Activated CD4-positive, alpha-beta T cell treated with anti-CD3 and anti-CD28 coated beads, Interleukin-2, Interleukin-6, amounts not matched to agents 100 ng/mL and 50 ng/mL, durations not matched to agents 16 hours and 8 hours (primary cell): ENCODE measurements around the gene CHN2.

Source experiments
- DNase-seq: peaks from one replicate; pipeline ENCODE4 v3.0.0-alpha.2; 2020

The CHN2 gene

DNA sequence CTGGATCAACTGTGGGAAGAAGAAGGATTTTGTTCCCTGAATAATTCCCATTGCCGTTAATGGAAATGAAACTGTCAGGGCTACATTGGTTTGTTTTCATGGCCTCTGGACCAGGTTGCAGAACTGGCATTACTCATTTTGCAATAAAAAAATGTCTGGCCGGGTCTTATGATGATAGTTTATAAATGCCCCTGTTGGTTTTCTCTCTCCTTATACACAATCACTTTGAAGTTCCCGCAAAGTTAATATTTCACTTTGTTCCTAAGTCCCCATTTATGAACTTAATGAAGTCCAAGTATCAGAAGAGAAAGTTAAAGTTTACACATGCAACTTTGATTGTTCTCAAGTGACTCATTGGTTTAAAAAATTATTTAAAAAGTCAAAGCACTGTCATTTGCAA lies 218.3 kb downstream of the CHN2 start:
- DNase-seq = no peak

DNA sequence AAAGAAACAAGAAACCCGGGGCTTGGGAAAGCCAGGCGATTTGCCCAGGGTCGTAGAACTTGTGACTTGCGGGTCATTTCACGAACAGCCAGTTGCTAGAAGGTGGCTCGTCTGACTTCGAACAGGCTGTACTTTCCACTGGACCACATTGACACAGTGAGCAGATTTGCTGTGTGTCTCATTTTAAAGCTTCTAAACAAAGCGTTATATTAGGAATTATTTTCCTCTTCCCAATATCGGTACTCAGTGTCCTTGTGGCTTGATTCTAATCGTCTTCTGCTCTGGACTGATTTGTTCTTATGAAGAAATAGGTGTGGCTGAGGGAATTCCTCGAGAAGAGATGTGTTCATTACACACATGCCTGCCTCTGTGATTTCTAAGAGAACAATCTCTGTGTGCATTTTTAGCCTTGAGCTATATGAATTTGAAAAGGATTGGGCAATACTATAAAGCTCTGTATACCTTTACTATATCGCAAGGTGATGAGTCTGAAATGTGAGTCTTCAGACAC lies 219.1 kb downstream of the CHN2 start:
- DNase-seq = no peak

DNA sequence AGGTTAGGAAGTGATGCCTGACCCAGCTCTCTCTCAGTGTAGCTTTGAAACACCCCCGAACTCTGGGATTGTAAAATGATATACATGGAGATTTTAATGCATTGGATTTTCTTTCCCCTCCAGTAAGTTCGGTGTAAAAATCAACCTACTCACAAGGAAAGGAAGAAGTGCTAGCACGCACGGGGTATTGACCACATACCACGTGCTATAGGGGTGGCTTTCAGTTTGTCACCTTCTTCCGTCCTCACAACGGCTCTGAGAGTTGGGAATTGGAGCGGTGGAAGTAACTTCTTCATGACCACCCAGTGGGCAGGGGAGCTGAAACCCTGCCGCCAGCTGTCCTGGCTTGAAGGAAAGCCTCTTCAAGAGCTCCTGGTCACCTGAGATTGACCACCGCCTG lies 219.6 kb downstream of the CHN2 start:
- DNase-seq = no peak

DNA sequence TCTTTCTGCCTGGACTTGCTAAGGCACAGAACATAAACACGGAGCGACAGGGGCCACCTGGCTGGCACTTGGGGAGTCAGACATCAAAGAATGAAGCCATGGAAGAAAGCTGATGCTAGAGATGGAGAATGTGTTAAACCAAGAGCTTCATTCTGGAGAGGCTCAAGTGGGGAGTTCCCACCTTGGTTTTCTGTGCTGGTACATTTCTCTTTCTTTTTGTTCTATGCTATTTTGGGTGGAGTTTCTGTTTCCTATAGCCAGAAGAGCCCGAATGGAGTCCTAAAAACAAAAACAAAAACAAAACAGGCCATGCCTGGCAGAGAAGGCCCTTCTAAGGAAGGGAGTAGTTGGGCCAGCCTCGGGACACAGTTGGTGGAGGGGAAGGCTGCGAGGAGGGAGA lies 220.6 kb downstream of the CHN2 start:
- DNase-seq = no peak

DNA sequence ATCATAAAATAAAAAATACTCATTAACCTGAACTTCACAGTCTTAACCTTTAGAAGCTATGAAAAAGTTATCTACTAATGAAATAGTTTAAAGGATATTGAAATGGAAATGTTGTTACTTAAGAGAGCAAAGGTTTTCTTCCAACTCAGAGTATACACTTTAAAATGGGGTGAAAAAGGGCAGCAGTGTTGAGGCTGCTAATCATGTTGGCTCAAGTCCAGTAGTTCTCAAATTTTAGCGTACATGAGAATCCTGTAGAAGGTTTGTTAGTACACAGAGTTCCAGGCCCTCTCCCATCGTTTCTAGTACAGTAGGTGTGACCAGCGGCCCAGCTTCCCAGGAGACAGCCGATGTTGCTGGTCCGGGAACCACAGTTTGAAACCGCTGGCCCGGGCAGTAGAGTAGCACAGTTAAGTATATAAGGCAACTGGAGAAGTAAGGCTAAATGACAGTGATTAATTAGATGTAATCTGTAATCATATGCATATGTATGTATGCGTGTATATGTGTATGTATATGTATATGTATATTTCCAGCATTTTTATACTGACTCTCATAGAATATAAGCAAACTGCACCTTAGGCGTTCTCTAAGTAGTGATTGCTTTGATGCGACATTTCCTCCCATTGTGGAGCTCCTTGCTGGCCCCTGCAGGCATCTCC lies 221.8 kb downstream of the CHN2 start:
- no peak for DNase-seq

DNA sequence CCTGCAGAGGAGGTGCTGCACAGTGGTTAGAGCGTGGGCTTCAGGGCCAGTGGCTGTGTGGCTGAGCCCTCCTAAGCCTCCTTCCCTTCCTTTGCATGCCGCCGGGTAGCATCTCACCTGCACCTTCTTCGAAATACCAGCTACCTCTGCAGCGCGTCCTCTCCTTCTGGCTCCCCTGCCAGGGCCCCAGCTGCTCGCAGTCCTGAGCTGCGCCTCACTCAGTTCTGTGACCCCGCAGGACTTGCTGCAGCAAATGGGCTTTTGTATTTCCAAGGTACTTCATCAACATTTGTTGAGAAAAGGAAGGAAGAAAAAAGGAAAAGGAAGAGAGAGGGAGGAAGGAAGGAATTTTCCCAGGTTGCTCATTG lies 222.3 kb downstream of the CHN2 start:
- DNase-seq = no peak

DNA sequence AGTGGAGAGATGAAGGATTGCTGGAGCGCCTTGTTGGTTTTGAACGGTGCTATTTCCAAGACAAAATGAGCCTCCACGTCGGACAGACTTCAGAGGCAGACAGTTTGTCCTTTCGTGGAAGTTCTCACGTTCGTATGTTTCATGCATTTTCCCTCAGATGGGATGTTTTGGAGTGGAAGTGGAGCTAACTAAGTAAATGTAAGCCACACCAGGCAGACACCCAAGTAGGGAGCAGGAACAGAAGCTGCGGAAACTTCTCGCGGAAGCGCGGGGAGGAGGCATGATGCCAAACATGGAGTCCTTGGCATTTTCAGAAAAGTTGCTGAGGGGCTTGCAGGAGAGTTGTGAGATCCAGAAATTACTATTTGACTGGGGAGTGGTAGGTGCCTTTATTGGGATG lies 223.5 kb downstream of the CHN2 start:
- DNase-seq = no peak

DNA sequence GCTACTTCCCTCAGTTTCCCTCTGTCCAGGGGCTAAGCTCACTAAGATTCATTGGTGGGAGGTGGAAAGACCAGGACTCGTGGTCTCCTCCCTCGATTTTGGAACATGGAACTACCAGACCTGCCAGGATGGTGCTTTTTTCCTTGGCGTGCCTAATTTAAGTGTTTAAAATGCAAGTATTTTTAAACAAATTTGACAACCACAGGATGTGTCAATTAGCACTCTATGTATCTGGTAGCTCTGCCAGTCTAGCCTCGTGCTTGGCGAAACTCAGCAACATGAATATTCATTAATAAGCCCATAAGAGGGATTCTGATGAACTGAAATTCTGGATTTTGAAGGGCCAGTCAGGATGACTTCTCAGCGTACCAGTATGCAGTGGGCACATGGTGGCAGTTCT lies 224.1 kb downstream of the CHN2 start:
- no peak for DNase-seq

DNA sequence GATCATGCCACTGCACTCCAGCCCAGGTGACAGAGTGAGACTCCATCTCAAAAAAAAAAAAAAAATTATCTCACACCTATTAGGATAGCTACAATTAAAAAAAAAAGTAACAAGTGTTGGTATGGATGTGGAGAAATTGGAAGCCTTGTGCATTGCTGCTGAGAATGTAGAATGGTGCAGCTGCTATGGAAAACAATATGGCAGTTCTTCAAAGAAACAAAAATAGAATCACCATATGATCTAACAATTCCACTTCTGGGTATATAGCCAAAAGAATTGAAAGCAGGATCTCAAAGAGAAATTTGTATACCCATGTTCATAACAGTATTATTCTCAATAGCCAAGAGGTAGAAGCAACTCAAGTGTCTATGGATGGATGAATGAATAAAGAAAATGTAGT lies 225.4 kb downstream of the CHN2 start:
- DNase-seq = no peak

DNA sequence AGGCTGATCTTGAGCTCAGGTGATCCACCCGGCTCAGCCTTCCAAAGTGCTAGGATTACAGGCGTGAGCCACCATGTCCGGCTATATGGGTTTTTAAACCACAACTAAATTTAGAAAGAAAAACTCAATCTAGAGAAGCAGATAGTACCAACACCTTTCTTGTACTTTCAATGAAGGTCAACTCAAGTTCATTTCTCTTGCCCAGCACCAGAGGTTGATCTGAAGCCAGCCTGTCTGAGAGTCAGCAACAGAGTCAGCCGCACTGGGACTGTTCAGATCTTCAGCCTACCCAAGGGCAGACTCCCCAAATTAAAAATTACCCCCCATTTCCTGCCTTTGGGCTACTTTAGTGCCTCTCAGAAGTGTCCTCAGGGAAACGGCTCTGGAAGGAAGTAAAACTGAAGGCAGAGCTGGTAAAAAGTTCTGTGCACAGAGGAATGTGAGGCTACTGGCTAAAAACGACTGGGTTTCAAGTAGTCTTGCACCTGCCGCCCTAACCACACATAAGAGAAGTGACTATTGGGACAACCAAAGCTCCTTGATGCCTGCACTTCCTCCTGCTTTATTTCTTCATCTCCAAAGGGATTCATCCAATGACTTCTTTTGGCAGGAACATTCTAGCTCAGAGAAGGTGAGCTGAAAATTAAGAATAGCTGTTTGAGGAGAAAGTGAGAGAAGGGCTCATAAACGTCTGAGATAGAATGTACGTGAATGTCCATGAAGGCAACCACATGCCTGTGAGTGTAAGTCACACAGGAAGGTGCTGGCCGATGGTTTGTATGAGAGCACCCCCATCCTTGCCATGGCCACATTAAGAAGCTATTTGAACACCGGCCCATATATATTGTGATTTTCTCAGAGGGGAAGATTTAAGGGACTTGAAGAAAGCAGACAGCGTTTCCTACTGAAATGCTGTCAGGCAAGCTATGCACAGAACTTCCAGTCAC lies 226.7 kb downstream of the CHN2 start:
- DNase-seq = no peak

DNA sequence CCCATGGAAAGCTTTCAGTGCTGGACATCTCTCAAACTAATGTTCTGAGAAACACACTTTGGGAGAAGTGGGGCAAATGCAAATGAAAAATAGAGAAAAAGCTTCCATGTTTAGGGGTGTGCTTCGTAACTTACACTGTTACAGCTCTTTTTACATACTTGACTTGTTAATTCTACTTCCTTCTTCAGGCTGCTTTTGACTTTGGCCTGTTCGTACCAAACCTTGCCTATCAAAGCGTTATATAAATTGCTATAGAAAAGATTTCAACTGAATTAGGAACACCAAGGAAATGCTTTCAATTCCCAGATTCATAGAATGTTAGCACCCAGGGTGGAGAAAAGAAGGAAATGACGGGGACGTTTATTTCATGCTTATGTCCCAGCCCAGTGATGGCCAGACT lies 228.3 kb downstream of the CHN2 start:
- DNase-seq = no peak

DNA sequence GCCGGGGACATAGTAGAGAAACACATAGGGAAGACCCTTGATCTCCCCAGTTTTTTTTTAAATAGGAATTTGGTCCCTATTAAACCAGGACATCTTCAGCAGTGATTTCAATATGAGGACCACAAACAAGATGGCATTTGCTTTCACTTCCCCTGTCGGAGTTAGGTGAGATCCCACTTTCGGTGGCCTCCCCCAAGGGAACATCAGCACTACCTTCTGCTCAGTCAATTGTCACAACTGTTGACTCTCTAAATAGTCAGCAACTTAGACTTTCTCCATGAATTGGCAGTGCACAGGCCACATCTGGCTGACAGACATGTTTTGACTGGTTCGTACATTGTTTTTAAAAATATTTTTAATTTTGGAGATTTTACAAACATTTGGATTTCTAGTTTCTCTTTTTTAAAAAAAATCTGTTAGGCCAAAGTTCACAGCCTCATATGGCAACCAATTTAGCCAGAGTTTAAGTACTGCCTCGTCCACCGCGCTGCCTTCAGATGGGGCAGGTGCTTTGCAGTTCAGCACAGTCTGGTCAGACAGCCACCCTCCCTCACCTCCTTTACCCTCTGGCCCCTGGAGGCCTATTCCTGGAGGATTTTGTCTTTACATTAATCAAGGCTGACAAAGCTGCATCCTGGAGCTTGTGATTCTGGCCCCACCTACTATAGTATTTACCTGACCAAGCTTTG lies 229.9 kb downstream of the CHN2 start:
- no peak for DNase-seq

DNA sequence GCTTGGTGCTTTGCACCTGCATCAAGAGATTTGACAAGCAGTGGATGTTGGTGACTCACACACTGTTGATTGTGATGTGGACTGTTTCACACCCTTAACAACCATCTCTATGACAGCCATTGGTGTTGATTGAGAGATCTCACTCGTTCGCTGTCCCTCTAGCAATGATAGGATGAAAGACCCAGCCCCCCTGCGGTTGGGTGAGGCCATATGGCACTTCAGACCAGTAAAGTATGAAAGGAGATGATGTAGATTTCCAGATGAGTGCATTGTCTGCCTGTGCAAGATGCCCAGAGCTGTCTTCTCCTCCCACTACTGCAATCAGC lies 230.4 kb downstream of the CHN2 start:
- DNase-seq = no peak

DNA sequence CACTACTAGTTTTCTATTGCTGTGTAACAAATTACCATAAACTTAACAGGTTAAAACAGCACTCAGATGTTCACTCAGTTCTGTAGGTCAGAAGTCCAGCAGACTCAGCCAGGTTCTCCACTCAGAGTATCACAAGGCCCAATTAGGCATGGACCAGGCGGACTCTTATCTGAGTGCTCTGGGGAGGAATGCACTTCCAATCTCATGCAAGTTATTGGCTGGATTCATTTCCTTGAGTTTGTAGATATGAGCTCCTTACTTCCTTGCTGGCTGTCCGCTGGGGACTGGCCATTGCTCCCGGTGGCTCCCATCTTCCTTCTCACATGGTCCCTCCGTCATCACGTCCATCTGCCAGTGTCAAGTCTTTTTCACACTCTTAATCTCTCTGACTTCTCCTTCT lies 232.0 kb downstream of the CHN2 start:
- no peak for DNase-seq

DNA sequence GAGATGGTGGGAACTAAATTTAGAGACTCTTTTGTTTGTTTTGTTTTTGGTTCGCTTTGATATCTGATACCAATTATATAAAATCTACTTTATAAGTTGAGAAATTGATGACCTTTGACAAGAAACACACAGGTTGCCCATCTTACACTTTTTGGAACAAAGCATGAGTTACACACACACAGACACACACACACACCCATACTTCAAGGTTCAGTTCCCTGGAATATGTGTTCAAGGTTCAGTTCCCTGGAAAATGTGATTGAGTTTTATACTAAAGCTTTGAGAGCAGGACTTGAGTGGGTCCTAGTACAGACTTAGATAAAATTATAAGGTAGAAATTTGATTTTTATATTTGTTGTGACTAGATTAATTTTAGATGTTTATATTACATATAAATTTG lies 234.8 kb downstream of the CHN2 start:
- no peak for DNase-seq

DNA sequence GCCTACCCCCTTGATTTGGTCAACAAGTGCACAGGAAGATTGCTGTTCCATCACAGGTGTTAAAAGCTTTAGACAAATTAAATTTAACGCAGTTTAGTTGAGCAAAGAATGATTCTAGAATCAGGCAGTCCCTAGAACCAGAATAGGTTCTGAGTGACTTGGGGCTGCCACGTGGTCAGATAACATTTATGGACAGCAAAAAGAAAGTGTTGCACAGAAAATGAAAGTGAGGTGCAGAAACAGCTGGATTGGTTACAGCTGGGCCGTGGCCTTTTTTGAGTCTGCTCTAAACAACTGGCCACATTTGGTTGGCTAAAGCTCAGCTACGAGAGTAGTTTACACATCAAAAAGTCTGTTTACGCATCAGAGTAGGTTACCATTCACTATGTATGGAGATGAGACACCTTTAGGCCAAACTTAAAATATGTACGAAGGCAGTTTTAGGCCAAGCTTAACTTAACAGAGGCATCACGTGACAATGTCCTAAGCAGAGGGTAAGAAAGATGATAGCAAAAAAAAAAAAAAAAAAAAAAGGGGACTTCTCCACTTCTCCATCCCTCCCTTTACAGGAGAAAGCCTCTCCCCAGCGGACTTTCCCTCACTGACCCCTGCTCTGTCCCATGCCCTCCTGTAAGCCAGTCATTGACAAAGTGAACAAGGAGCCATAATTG lies 235.8 kb downstream of the CHN2 start:
- DNase-seq = no peak

DNA sequence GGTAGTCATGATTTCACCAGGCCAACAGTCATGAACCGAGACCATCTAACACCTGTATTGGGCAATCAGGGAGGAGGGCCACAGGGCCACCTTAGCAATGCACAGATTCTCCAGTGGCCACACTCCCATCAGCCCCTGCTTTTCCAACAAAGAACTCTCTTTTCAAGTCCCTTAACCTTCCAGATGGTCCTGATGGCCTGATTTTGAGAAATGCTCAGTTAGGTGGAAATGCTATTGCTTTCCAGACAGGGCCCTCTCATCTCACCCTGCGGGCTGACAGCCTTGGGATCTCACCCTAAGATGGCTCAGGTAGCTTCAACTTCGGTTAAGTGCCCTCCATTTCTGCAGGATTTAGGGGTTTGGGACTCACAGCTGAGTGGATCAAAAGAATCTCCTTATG lies 237.1 kb downstream of the CHN2 start:
- DNase-seq = no peak

DNA sequence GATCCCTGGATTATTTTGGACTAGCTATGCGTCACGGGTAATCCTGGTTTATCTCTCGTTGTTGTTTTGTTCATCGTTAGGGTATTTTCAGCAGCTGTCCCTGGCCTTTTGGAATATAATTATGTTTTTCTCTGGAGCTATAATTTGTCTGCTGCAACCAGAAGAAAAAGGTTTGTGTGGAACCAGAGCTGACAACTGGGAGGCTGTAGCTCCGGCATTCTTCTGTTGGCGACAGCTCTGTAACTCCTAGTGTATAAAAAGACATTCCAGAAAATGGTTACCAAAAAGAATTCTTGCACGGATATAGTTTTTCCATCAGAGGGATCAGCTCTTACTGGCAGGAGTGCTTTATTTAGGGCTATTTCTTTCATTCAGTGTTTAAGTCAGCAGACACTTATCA lies 238.1 kb downstream of the CHN2 start:
- DNase-seq = no peak

DNA sequence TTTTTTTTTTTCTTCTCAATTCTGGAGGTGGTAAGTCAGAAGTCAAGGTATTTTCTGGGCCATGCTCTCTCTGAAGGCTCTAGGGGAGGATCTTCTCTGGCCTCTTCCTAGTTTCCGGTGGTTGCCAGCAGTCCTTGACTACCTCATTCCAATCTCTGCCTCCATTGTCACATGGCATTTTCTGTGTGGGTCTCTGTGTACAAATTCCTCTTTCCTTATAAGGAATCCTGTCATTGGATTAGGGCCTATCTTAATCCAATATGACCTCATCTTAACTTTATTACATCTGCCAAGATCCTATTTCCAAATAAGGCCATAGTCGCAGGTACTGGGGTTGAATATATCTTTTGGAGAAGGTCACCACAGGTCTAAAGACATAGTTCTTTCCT lies 239.8 kb downstream of the CHN2 start:
- no peak for DNase-seq

DNA sequence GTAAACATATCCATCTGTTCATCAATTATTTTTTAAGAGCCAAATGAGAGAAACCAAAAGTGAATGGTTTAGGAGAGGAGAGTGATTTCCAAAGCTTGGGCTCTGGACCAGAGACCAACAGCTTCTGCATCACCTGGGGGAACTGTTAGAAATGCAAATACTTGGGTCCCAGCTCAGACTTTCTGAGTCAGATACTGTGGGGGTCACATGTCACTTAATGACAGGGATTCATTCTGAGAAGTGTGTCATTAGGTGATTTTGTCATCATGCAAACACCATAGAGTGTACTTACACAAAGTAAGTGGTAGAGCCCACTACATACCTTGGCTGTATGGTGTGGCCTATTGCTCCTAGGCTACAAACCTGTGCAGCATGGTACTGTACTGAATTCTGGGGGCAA lies 240.6 kb downstream of the CHN2 start:
- no peak for DNase-seq

DNA sequence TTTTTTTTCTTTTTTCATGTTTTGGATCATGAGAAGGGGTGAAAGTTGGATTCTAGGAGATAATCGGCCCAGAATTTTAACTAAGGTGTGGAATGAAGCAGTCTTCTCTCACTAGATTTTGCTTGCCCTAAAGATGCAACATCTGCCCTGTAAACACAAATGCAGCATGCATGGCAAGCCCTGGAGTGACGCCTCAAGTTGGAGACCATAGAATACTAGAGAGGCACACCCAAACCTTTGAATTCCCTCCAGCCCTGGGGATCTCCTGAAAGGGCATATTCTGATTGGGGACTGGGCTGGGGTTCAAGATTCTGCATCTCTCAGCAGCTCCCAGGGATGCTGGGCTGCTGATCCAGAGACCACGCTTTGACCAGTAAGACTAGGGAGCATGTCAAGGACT lies 241.3 kb downstream of the CHN2 start:
- no peak for DNase-seq

DNA sequence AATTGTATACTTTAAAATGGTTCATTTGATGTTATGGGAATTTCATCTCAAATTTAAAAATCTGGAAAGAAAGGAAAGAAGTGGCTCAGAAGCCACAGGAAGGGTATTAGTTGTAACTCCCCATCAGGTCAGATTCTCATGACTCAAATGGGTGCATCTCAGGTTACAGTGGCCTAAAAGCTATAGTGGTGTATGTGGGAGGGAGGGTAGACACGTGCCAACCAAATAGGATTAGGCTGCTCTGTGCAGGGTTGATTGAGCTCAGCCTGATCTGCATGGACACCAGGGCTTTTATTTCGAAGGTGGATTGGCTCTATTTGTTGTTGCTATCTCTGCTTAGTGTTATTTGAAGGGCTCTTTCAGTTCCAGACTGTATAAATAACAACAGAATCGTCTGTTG lies 247.6 kb downstream of the CHN2 start:
- no peak for DNase-seq

DNA sequence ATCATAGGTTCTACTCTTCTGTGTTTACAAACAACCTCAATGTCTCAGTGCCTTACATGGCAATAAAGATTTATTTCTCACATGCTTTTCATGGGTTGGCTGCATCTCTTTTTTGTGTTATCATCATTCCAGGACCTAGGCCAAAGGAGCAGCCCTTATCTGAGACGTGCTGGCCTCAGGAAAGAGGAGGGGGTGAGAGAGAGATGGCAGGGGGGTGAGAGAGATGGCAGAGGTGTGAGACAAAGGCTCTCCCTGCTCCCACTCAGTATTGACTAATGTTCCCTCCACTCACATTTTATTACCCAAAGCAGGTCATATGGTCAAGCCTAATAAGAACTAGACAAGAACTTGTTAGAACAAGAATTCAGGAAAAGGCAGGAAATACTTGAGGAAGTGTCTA lies 249.0 kb downstream of the CHN2 start:
- no peak for DNase-seq

DNA sequence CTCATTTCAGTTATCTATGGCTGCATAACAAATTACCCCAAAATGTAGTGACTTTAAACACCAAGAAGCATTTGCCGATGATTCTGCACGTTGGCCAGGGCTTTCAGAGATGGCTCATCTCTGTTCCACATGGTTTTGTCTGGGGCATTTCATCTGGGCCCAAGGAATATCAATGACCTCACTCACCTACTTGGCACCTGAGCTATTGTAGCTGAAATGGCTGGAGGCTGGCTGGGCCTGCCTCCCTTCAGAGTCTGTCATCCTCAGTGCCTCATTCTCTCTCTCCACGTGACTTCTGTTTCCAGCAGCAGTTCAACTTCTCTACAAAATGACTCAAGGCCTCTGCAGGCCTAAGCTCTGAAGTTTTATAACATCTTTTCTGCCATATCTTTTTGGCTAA lies 249.7 kb downstream of the CHN2 start:
- no peak for DNase-seq
